NCI-H2081 (cell line): ENCODE measurements around the gene ASMTL.
"Not testable (repeated sequence)": the region's sequence is repeated elsewhere in the genome, so short reads cannot be mapped to it uniquely, and the experiment has no call there.

ENCODE experiments used
- DNase-seq, 2 experiments: peaks; one replicate each; lab custom pipeline; 2025; lab: John Stamatoyannopoulos, UW

The ASMTL gene

GRCh38 chrX:1453951-1454785 is 1.5 kb upstream of the ASMTL start:
- DNase-seq, result no peak

GRCh38 chrX:1453395-1453783 is 680 bp upstream of the ASMTL start:
- DNase-seq, result no peak

GRCh38 chrX:1451661-1452515 is 821 bp downstream of the ASMTL start:
- no peak for DNase-seq

DNA sequence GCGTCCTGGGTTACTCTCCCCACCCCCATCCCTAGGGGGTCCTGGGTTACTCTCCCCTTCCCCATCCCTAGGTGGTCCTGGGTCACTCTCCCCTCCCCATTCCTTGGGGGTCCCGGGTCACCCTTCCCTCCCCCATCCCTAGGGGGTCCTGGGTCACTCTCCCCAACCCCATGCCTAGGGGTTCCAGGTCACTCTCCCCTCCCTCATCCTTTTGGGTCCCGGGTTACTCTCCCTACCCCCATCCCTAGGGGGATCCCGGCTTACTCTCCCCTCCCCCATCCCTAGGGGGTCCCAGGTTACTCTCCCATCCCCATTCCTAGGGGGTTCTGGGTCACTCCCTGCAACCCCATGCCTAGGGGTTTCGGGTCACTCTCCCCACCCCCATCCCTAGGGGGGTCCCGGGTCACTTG is 1.5 kb downstream of the ASMTL start:
- DNase-seq, result no peak

- DNase-seq, result no peak
Measured at GRCh38 chrX:1450361-1451161, 2.1 kb downstream of the ASMTL start.

DNA sequence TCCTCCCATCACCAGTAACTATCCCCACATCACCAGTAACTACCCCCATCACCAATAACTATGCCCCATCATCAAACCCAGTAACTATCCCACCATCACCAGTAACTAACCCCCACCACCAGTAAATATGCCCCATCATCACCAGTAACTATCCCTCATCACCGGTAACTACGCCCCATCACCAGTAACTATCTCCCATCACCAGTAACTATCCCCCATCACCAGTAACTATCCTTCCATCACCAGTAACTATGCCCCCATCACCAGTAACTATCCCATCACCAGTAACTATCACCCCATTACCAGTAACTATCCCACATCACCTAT is 2.9 kb downstream of the ASMTL start:
- no peak for DNase-seq

GRCh38 chrX:1449036-1449822 is 3.5 kb downstream of the ASMTL start:
- DNase-seq, result no peak

- DNase-seq, result not testable (repeated sequence)
Measured at GRCh38 chrX:1448573-1449001, 4.1 kb downstream of the ASMTL start.

- not testable (repeated sequence) for DNase-seq
Measured at GRCh38 chrX:1447969-1448572, 4.6 kb downstream of the ASMTL start.

GRCh38 chrX:1446984-1447968 is 5.4 kb downstream of the ASMTL start:
- DNase-seq, result not testable (repeated sequence)

- no peak for DNase-seq
Measured at GRCh38 chrX:1444561-1445500, 7.9 kb downstream of the ASMTL start.

GRCh38 chrX:1443496-1444075 is 9.1 kb downstream of the ASMTL start:
- DNase-seq, result no peak

- no peak for DNase-seq
Measured at GRCh38 chrX:1442724-1443367, 9.9 kb downstream of the ASMTL start.

GRCh38 chrX:1442016-1442665 is 10.6 kb downstream of the ASMTL start:
- DNase-seq, result no peak

DNA sequence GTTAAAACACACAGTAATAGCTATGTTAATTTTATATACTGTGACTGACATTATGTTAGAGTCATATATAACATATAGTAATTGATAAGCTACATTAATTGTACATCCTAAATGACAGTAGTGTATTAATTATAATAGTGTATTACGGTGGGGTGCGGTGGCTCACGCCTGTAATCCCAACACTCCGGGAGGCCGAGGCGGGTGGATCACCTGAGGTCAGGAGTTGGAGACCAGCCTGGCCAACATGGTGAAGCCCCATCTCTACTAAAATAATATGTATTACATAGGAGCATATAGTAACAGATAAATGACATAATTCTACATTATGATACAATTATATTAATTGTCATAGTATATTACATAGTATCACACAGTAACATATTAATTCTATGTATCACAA is 12.2 kb downstream of the ASMTL start:
- DNase-seq, result no peak

GRCh38 chrX:1435241-1435895 is 17.3 kb downstream of the ASMTL start:
- DNase-seq, result no peak

DNA sequence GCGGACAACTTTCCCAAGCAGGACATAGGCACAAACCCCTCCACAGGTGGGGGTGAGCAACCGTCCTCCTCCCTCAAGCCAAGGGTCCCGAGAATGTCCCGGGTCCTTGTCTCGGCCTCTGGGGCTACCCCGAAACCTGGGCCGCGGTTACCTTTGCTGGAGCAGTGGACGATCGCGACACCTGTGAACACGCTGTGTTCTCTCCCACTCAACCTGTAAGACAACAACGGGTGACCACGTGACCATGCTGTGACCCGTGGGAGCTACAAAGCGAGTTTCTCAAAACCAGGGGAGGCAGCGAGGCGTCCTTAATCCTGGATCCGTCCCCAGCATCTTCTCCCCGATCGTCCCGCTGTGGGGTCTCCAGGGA is 17.9 kb downstream of the ASMTL start:
- DNase-seq, result no peak
